NK-92 (cell line): Measurements from ENCODE around the gene TBCCD1.

Experiments used
- DNase-seq: peaks from one replicate; lab custom pipeline; 2025; ENCODE audit not compliant: unreplicated experiment; lab: John Stamatoyannopoulos, UW

Gene TBCCD1

DNA sequence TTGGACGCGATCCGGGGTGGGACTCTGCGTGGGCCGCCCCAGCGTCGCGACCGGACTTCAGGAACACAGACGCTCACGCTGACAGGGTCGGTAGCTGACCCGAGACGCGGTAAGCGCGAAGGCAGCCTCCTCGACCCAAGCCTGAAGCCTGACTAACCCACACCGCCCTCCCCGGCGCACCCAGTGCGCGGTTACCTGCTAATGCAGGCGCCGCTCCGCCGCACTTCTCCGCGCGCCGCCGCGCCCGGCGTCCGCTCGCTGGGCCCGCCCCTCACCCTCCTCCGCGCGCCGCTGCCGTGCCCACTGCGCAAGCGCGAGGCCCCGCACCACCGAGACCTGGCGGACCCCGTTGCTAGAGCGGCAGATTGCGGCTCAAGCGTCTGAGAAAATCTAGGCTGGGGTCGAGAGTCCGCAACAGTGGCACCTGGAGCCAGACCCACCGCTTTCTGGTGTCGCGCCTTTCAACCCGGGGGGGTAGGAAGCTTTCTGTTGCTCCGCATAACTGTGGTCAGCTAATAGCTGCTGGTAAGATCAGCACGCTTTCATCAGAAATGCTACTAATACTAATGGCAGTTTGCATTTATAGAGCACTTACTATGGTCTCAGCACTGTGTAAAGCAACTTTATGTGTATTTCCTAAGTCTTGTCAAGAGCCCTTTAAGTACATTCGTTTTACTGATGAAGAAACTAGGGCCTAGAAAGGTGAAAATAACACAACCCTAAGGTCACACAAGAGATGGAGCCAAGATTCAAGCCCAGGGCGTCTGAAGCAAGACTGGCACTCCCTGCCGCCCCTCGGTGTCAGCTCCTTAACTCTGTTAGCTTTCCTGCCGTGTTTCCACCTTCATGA is at the start of gene TBCCD1:
Gene TBCCD1, minus strand, starts transcription at position 268 of the 850 bp plus-strand sequence. CDS start 3,010 bp downstream, outside the sequence.
- DNase-seq, result peak; percentile 53

- DNase-seq, result no peak
Measured at GRCh38 chr3:186616299-186616617, 49.1 kb upstream of the TBCCD1 start.

DNA sequence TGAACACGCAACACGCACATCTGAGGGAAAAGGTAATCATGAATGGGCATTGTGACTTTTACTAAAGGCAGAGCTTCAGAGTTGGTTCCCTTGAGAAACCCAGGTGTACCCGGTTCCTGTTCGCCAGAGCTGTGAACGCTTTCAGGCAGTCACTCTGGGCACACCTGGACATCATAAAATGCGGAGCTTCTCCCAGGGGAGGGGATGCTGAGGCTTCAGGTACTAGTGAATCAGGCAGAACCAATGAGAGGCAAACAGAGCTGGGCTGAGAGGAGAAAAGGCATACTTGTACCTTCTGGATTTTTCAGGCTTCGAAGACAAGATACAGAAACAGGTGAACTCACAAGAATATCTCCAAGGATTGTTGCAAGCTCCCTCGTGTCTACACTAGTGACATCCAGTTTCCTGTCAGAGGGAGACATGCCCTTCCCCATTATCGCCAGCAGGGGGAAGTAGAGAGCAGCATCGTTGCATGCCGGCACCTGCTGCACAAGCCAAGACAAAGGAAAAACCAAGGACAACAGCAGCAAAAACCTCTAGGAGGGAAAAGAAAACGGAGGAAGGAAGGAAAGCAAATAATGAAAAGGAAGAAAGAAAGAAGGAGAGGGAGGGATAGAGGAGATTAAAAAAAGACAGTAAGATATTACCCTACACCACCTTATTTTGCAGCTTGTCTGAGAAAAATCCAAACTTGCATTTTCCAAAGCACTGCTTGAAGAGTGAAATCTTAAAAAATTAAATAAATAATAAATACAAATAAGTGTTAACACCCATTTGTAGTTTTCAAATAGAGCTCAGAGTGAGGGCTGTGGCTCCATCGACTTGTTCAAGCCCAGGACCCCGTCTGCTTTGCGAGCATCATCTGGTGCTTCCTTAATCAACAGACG is 47.7 kb upstream of the TBCCD1 start:
- no peak for DNase-seq

DNA sequence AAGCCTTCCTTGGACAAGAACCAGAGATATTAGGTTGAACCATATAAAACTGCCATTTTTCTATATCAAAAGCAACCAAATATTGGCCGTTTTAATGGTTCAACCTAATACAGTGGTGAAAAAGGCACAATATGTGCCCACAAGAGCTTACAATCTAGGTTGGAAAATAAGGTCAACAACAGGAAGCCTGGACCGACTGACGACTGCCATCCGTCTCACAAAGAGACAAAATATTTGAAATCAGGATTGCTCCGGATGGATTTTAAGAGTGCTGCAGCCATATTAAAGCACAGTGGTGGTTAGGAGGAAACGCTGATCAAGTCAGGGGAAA is 47.1 kb upstream of the TBCCD1 start:
- DNase-seq, result no peak

DNA sequence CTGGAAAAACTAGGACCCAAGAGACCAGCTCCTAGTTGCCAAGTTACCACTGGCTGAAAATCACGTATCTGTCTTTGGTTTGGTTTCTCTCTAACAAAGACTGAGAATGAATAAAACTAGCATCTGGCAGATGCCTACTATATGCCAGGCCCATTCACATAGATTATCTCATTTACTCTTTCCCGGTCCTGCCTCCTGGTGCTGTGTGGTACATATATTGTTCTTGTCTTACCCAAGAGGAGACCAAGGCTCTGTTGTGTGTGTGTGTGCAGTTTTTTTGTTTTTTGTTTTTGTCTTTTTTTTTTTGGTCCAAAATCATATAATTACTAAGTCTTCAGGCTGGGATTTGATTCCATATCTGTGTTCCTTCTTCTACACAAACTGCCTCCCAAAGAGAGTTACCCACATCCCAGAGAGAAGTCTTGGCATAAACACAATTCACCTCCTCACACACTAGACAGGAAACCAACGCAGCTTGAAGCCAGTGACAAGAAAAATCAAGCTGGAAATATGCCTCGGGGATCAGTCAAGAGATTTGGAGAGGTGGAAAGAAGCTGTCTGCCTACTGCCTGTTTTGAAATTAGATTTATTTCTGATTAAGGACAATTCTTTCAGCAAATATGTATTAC is 46.6 kb upstream of the TBCCD1 start:
- no peak for DNase-seq

DNA sequence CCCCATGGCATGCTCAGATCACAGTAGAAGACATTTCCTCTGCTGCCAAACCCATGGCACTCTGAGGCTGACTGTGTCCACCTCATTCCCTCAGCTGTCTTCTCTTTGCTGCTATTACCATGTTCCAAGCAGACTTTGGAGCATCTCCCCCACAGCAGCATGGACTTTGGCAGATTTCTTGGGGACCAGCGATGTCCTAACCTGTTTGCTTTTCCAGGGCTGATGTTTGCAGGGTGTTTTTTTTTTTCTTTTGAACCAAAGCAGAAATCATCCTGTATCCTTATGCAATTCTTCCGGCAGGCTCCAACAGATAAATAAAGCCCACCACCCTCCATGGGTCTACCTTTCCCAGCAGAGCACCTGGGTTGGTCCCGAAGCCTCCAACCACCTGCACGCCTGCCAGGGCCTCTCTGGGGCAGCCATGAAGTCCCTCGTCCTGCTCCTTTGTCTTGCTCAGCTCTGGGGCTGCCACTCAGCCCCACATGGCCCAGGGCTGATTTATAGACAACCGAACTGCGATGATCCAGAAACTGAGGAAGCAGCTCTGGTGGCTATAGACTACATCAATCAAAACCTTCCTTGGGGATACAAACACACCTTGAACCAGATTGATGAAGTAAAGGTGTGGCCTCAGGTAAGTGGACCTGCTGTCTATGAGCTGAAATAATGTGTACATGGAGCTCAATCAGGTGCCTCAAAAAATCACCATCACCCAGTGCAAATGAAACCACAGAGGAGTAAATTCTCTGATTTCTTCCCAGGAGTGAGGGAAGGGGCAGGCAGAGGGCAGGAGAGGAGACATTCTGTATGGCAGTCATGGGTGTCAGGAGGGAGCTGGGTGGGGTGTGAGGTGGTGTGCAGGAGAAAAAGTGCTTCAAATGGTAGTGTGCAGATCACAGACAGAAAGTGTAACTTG is 45.8 kb upstream of the TBCCD1 start, which contains the start of gene AHSG:
Gene AHSG, plus strand, starts transcription at position 340 of the 916 bp plus-strand sequence. Its CDS starts 82 bp downstream, at position 422.
- DNase-seq, result no peak

DNA sequence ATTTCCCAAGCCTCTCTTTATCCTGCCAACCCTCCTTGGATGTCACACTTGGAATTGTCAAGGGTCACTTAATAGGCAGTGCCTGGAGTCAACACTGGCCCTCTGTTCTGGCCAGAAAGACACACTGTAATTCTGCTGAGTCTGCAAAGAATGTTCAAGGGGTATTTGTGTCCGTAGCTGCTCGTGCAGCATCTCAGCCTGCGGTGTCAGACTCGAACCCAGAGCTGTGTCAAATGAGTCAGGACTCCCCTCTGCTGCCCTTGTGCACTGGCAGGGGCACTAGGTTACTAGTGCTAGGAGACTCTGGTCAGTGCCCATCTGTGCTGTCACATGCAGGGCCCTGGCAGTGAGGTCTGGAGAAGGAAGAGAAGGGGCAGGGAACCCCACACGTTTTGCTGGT is 44.9 kb upstream of the TBCCD1 start:
- DNase-seq, result no peak

DNA sequence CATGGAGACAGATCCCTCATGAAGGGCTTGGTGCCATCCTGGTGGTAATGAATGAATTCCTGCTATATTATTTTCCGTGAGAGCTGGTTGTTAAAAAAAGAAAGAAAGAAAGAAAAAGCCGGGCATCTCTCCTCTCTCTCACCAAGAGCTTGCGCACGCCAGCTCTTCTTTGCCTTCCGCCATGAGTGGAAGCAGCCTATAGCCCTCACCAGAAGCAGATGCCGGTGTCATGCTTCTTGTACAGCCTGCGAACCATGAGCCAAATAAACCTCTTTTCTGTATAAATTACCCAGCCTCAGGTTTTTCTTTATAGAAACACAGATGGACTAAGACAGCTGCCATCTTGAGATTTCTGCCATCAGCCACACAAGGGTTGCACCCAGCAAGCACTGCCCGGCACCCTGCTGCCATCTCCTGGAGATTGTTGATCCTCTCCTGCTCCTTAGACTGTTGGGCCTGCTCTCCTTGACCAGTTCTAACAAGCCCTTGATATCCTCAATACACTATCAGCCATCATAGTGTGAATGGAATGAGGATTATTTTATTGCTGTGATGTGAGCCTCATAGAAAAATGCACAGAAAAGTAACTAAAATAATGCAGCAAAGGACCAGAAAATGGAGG is 42.2 kb upstream of the TBCCD1 start:
- no peak for DNase-seq

- no peak for DNase-seq
Measured at GRCh38 chr3:186608624-186609215, 41.6 kb upstream of the TBCCD1 start.

DNA sequence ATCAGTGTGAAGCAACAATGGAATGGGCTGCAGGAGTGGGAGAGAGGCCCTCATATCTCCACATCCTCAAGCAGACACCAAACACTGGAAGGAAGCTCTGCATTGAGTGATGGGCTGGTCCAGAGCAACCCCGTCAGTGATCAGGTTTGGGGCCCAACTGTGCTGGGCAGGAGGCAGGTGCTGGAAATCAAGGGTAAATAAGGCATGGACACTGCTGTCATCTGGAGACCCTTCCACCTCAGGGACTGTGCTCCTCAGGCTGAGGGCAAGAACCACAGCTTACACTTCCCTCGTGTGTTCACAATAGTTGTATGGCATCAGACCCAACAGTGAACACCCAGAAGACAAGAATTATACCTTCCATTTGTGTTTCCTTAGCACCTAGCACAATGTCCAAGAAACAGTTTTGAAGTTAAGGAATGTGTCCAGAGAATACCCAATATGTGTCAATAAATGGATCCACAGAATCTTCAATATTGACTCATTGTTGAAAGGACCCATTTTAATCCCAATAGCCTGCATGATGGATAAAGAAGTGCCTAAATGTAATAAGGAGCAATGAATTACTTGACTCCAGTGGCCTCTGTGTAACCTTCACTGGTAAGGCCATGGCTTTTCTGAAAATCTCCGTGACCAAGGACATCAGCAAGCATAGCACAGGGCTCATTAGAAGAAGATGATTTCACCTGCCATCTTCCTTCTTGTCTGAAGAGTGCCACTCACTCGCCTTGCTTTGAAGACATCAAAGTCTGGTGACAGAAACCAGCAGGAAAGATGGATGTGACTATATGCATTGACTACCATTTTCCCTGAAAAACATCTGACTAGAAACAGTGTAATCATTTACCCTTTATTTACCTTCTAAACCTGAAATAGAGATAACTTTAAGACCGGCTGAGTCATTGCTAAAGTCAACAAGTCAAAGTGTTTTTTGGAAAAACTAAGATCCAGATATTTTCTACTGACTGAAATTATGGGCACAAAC is 38.7 kb upstream of the TBCCD1 start:
- no peak for DNase-seq

DNA sequence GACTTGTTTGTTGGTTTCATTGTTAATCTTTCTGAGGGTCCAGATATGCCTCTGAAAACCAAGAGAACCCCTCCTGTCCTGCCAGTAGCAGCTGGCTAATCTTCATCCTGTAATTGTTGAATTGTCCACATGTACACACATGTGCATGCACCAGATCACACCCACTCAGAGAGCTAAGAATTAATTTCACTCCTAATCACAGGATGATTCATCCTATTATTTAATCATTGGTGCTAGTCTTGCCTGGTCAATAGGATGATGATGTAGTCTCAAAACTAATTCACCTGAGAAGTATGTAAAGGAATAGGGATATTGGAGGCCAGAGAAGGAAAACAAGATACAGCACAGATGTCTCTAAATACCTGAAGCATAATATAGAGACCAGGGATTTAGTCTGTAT is 37.9 kb upstream of the TBCCD1 start:
- DNase-seq, result no peak

- DNase-seq, result no peak
Measured at GRCh38 chr3:186603159-186603558, 36.0 kb upstream of the TBCCD1 start.

DNA sequence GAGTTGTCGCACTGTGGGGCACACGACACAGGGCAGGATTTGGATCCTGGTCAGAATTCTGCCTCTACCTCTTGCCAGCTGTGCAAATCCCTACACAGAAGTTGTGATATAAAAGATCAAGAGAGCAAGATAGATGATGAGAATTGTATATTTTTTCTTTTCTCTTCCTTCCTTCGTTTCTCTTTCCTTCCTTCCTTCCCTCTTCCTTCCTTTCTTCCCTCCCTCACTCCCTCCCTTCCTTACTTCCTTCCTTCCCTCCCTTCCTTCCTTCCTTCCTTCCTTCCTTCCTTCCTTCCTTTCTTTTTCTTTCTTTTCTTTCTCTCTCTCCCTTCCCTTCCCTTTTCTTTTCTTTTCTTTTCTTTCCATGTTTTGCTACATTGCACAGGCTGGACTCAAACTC is 33.8 kb upstream of the TBCCD1 start:
- DNase-seq, result no peak

DNA sequence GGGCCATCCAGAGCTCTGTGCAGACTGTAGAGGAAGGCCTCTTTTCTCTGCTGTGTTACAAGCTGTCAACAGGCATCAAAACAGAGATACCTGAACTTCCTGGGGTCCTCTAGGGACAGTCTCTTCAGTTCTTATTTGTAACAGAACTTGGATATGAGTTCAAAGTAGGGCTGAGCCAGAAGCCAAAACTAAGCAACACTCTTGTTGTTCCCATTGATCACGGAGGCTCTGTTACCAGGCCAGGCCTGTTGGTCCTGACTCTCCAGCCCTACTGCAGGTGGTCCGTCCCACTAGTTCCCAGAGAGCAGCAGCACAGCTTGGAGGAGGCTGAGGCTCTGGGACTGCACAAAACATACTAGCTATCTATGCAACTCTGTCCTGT is 32.6 kb upstream of the TBCCD1 start:
- DNase-seq, result no peak

DNA sequence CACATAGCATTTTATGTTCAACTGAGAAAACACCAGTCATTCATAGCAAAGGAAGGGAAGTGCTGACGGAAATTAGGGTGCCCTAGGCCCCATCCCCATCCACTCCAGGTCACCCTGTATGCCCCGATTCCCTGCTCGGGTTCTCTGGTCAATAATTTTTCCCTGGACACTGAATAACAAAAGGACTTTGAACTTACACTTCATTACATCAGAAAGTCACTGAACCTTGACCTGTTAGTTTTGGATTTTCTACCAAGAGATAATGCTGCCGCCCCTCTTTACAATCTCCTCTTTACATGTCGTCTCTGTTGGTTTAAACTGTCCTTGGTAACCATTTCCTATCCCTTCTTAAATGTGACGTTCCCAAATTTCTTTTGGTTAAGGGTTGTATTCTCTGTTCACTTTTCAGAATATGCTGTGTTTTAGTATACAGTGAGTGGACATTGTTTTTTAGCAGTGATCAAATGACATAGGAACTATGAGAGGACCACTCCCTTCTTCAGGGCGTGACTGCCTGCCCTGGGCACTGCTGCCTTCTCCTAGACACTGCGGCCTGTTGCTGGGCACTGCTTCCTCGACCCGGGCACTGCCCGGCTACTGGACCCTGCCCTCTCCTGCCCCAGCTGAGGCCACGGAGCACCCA is 32.1 kb upstream of the TBCCD1 start:
- DNase-seq, result no peak

DNA sequence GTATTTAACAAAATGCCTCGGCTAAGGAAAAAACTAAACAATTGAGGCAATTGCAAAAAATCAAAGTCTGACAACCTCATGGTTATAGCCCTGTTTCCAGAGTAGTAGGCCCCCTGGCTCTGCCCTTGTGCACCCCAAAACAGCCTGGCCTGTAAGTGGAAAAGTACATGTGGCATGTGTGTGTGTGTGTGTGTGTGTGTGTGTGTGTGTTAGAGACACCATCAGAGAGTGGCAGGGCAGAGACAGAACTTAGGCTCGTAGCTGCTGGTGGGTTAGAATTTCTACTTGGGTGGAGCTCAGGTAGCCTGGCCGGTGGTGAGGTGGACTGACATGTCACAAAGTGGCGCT is 31.6 kb upstream of the TBCCD1 start:
- no peak for DNase-seq

GRCh38 chr3:186598108-186598784 is 31.1 kb upstream of the TBCCD1 start:
- DNase-seq, result no peak
